Neural cell (in vitro differentiated cells): ENCODE measurements around the gene PLD2.

ENCODE experiments used
- EP300 ChIP-seq: fragments of 450-650 bp; conservative IDR thresholded peaks from 2 replicates; pipeline ENCODE4 v1.6.1; 2014; ENCODE audit warnings: antibody characterized with exemption, mild to moderate bottlenecking, moderate library complexity; ENCODE audit not compliant: poor library complexity, severe bottlenecking
- EZH2 ChIP-seq: fragments of 200-600, 300-800 bp; shearing (Covaris generic), sonication (generic); IDR thresholded peaks from 2 replicates; pipeline ENCODE4 v1.6.1; 2014; ENCODE audit warnings: antibody characterized with exemption, low read length, borderline replicate concordance, mild to moderate bottlenecking; ENCODE audit not compliant: insufficient read depth, poor library complexity, severe bottlenecking
- MXI1 ChIP-seq: fragments of 450-650 bp; conservative IDR thresholded peaks from 2 replicates; pipeline ENCODE4 v1.6.1; 2014; ENCODE audit warnings: antibody characterized with exemption, mild to moderate bottlenecking; ENCODE audit not compliant: poor library complexity, severe bottlenecking
- POLR2AphosphoS5 ChIP-seq: IDR thresholded peaks from 2 replicates; pipeline ENCODE4 v1.6.1; 2012
- RAD21 ChIP-seq: fragments of 450-650 bp; conservative IDR thresholded peaks from 2 replicates; pipeline ENCODE4 v1.6.1; 2014; ENCODE audit warnings: antibody characterized with exemption, mild to moderate bottlenecking, moderate library complexity
- TAF1 ChIP-seq: IDR thresholded peaks from 2 replicates; pipeline ENCODE4 v1.6.1; 2012; ENCODE audit warnings: low read depth
- TF ChIP-seq, protein P1 (sequence below): fragments of 450-650 bp; IDR thresholded peaks from 2 replicates; pipeline ENCODE4 v1.5.1; 2014; ENCODE audit warnings: antibody characterized with exemption, mild to moderate bottlenecking, moderate library complexity; ENCODE audit not compliant: poor library complexity, severe bottlenecking
- TF ChIP-seq, protein P2 (sequence below): IDR thresholded peaks from 2 replicates; pipeline ENCODE4 v1.6.1; 2012; ENCODE audit warnings: borderline replicate concordance

DNA sequence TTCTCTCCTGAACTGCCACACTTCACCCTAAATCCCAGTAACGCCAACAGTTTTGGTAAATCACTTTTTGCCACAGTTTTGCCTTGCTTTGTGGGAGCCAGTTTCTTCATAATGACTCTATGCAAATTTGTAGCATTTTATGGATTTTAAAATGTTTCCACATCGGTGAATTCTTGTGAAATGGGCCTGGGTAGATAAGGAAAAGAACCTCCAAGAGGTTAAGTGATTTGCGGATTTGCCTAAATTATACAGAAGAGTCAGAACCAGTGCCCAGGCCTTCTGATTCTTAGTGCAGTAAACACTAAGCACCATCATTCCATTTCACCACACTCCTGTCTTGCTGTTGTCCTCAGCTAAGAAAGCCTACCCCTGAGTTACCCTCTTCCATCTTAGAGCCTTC lies 44.1 kb downstream of the PLD2 start:
- TF ChIP-seq TAF1 (no peak), RAD21 (no peak), EP300 (no peak), POLR2AphosphoS5 (no peak), EZH2 (no peak), MXI1 (no peak)
- TF ChIP-seq, protein P1, sequence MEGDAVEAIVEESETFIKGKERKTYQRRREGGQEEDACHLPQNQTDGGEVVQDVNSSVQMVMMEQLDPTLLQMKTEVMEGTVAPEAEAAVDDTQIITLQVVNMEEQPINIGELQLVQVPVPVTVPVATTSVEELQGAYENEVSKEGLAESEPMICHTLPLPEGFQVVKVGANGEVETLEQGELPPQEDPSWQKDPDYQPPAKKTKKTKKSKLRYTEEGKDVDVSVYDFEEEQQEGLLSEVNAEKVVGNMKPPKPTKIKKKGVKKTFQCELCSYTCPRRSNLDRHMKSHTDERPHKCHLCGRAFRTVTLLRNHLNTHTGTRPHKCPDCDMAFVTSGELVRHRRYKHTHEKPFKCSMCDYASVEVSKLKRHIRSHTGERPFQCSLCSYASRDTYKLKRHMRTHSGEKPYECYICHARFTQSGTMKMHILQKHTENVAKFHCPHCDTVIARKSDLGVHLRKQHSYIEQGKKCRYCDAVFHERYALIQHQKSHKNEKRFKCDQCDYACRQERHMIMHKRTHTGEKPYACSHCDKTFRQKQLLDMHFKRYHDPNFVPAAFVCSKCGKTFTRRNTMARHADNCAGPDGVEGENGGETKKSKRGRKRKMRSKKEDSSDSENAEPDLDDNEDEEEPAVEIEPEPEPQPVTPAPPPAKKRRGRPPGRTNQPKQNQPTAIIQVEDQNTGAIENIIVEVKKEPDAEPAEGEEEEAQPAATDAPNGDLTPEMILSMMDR, result no peak
- TF ChIP-seq, protein P2, sequence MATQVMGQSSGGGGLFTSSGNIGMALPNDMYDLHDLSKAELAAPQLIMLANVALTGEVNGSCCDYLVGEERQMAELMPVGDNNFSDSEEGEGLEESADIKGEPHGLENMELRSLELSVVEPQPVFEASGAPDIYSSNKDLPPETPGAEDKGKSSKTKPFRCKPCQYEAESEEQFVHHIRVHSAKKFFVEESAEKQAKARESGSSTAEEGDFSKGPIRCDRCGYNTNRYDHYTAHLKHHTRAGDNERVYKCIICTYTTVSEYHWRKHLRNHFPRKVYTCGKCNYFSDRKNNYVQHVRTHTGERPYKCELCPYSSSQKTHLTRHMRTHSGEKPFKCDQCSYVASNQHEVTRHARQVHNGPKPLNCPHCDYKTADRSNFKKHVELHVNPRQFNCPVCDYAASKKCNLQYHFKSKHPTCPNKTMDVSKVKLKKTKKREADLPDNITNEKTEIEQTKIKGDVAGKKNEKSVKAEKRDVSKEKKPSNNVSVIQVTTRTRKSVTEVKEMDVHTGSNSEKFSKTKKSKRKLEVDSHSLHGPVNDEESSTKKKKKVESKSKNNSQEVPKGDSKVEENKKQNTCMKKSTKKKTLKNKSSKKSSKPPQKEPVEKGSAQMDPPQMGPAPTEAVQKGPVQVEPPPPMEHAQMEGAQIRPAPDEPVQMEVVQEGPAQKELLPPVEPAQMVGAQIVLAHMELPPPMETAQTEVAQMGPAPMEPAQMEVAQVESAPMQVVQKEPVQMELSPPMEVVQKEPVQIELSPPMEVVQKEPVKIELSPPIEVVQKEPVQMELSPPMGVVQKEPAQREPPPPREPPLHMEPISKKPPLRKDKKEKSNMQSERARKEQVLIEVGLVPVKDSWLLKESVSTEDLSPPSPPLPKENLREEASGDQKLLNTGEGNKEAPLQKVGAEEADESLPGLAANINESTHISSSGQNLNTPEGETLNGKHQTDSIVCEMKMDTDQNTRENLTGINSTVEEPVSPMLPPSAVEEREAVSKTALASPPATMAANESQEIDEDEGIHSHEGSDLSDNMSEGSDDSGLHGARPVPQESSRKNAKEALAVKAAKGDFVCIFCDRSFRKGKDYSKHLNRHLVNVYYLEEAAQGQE, result no peak
